Tibial nerve (tissue), 3 donors: Measurements from ENCODE around the gene QSOX1.

Experiments
- POLR2A ChIP-seq, 2 donors: fragments of 450-650 bp; IDR thresholded peaks; one replicate each; pipeline ENCODE4 v1.6.1; 2017; ENCODE audit warnings: antibody characterized with exemption in 2 of 2, mild to moderate bottlenecking in 2 of 2, moderate library complexity in 2 of 2
- TF ChIP-seq, protein P1 (sequence below), 5 experiments: fragments of 200-600 bp in 3 of 5; fragments of 450-650 bp in 2 of 5; sonication (generic) in 3 of 5; IDR thresholded peaks; one replicate each; pipeline ENCODE4 v1.5.1; 2016 to 2019; ENCODE audit warnings: antibody characterized with exemption in 5 of 5, mild to moderate bottlenecking in 3 of 5, moderate library complexity in 2 of 5

DNA sequence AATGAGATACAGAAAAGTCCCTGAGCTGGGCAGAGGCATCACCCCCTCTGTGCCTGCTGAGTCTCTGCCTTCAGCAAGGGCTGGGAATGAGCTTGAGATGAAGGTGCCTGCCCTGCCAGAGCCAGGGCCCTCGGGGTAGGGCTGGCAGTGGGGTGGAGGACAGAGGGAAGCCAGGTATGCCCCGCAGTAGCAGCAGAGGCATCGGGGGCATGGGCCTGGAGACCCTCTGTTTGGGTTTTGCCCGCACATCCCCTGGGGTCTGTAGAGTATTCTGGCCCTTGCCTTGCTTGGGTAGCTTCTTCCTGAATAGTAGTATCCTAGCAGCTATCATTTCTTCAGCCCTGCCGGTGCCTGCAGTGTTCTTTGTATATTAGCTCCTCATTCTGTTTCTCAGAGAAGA is 33.0 kb downstream of the QSOX1 start:
- TF ChIP-seq, protein P1, sequence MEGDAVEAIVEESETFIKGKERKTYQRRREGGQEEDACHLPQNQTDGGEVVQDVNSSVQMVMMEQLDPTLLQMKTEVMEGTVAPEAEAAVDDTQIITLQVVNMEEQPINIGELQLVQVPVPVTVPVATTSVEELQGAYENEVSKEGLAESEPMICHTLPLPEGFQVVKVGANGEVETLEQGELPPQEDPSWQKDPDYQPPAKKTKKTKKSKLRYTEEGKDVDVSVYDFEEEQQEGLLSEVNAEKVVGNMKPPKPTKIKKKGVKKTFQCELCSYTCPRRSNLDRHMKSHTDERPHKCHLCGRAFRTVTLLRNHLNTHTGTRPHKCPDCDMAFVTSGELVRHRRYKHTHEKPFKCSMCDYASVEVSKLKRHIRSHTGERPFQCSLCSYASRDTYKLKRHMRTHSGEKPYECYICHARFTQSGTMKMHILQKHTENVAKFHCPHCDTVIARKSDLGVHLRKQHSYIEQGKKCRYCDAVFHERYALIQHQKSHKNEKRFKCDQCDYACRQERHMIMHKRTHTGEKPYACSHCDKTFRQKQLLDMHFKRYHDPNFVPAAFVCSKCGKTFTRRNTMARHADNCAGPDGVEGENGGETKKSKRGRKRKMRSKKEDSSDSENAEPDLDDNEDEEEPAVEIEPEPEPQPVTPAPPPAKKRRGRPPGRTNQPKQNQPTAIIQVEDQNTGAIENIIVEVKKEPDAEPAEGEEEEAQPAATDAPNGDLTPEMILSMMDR (IDR thresholded peaks at IDR 0.05), result no peak
- TF ChIP-seq POLR2A (IDR thresholded peaks at IDR 0.05), result no peak
